Vagina (tissue), 2 donors: Measurements from ENCODE around the gene BEGAIN. TPM values are rescaled to one million over a fixed set of nuclear protein-coding genes. Genes with fewer than 3 reads are reported as not detected.

ENCODE experiments used
- DNase-seq, 2 donors: peaks; one replicate each; pipeline ENCODE4 v3.0.0-alpha.2; 2017; ENCODE audit errors: extremely low spot score in 2 of 2
- H3K27ac ChIP-seq: fragments of 200-600 bp; sonication (generic); one replicate; pipeline ENCODE4 v1.5.1; 2019
- H3K27me3 ChIP-seq: fragments of 200-600 bp; sonication (generic); one replicate; pipeline ENCODE4 v1.5.1; 2019
- H3K36me3 ChIP-seq, 2 donors: fragments of 200-600 bp; sonication (generic); one replicate each; pipeline ENCODE4 v1.5.1; 2017 to 2019
- H3K4me1 ChIP-seq: fragments of 200-600 bp; sonication (generic); one replicate; pipeline ENCODE4 v1.5.1; 2019
- H3K4me3 ChIP-seq, 2 donors: fragments of 200-600 bp; sonication (generic); 1 replicate in 1 of 2; 2 replicates in 1 of 2; pipeline ENCODE4 v1.5.1; 2016 to 2019
- H3K9me3 ChIP-seq: fragments of 200-600 bp; sonication (generic); one replicate; pipeline ENCODE4 v1.5.1; 2019
- CTCF ChIP-seq, 3 experiments: fragments of 450-650 bp in 2 of 3; fragments of 200-600 bp in 1 of 3; sonication (generic) in 1 of 3; IDR thresholded peaks; one replicate each; pipeline ENCODE4 v1.5.1; 2017 to 2019; ENCODE audit warnings: antibody characterized with exemption in 3 of 3, mild to moderate bottlenecking in 2 of 3, moderate library complexity in 2 of 3
- POLR2A ChIP-seq, 2 donors: fragments of 450-650 bp; IDR thresholded peaks; one replicate each; pipeline ENCODE4 v1.6.1; 2017; ENCODE audit warnings: antibody characterized with exemption in 2 of 2, mild to moderate bottlenecking in 2 of 2, moderate library complexity in 2 of 2
- POLR2AphosphoS5 ChIP-seq, 2 donors: sonication (generic); formaldehyde crosslinking; IDR thresholded peaks; one replicate each; pipeline ENCODE4 v1.9.0; 2017; ENCODE audit warnings: antibody characterized with exemption in 2 of 2, mild to moderate bottlenecking in 2 of 2, low read depth in 1 of 2; ENCODE audit not compliant: insufficient read depth in 1 of 2
- intact Hi-C: fragments of 100-400 bp; cut with DNase I; formaldehyde crosslinking; loops from one replicate; pipeline ENCODE4 v1.15.1; 2023
- total RNA-seq: library from RNA; depleted of rRNA; stranded (reverse); fragments of >200 nt; gene quantifications from one replicate; pipeline ENCODE4 v1.2.3, GENCODE V29; 2016

Gene BEGAIN
- total RNA-seq, 1 donor from 2014 or later, result 3.4 TPM

GRCh38 chr14:100623557-100623956, 36.3 kb upstream of the BEGAIN start:
- peaks cover 6% of the 10 kb centered on the region for H3K4me1 ChIP-seq
- no peak overlapping the region for H3K27ac ChIP-seq
- H3K4me3 ChIP-seq, result no peak overlapping the region
- no peaks in the 10 kb centered on the region for H3K9me3 ChIP-seq
- H3K36me3 ChIP-seq, result no peaks in the 10 kb centered on the region
- H3K27me3 ChIP-seq, result no peaks in the 10 kb centered on the region
- no peak for TF ChIP-seq CTCF (IDR thresholded peaks at IDR 0.05)
- TF ChIP-seq POLR2AphosphoS5 (IDR thresholded peaks at IDR 0.05; ENCODE audit: insufficient read depth in 1 of 2, low read depth in 1 of 2), result no peak
- TF ChIP-seq POLR2A (IDR thresholded peaks at IDR 0.05), result no peak
- no peak for DNase-seq
- intact Hi-C loops, result loop anchor here (5.0 kb wide), 1 partner anchor 191 kb away; no protein-coding TSS in a partner anchor

- intact Hi-C loops, result loop anchor here (5.0 kb wide), 1 partner anchor 191 kb away; no protein-coding TSS in a partner anchor
- Histone ChIP-seq H3K4me3 (no peak overlapping the region), H3K36me3 (no peaks in the 10 kb centered on the region), H3K27ac (no peak overlapping the region), H3K9me3 (no peaks in the 10 kb centered on the region), H3K27me3 (no peaks in the 10 kb centered on the region), H3K4me1 (peaks cover 11% of the 10 kb centered on the region)
- no peak for DNase-seq
- TF ChIP-seq POLR2AphosphoS5 (IDR thresholded peaks at IDR 0.05; ENCODE audit: insufficient read depth in 1 of 2, low read depth in 1 of 2), result no peak
- TF ChIP-seq POLR2A (IDR thresholded peaks at IDR 0.05), result no peak
- TF ChIP-seq CTCF (IDR thresholded peaks at IDR 0.05), result no peak
Measured at GRCh38 chr14:100622708-100623485, 35.7 kb upstream of the BEGAIN start.

GRCh38 chr14:100622224-100622623, 35.0 kb upstream of the BEGAIN start:
- Histone ChIP-seq H3K27ac (no peak overlapping the region), H3K36me3 (no peaks in the 10 kb centered on the region), H3K9me3 (no peaks in the 10 kb centered on the region), H3K4me1 (peaks cover 11% of the 10 kb centered on the region), H3K4me3 (no peak overlapping the region), H3K27me3 (no peaks in the 10 kb centered on the region)
- no peak for DNase-seq
- intact Hi-C loops, result loop anchor here (5.0 kb wide), 1 partner anchor 190 kb away; no protein-coding TSS in a partner anchor
- TF ChIP-seq CTCF (IDR thresholded peaks at IDR 0.05) (no peak), POLR2A (IDR thresholded peaks at IDR 0.05) (no peak), POLR2AphosphoS5 (IDR thresholded peaks at IDR 0.05; ENCODE audit: insufficient read depth in 1 of 2, low read depth in 1 of 2) (no peak)

GRCh38 chr14:100621806-100622205, 34.6 kb upstream of the BEGAIN start:
- no peak for DNase-seq
- intact Hi-C loops, result loop anchor here (5.0 kb wide), 1 partner anchor 190 kb away; no protein-coding TSS in a partner anchor
- no peaks in the 10 kb centered on the region for H3K36me3 ChIP-seq
- no peak overlapping the region for H3K27ac ChIP-seq
- no peaks in the 10 kb centered on the region for H3K27me3 ChIP-seq
- no peak overlapping the region for H3K4me3 ChIP-seq
- H3K4me1 ChIP-seq, result peaks cover 11% of the 10 kb centered on the region
- TF ChIP-seq POLR2A (IDR thresholded peaks at IDR 0.05) (no peak), CTCF (IDR thresholded peaks at IDR 0.05) (no peak), POLR2AphosphoS5 (IDR thresholded peaks at IDR 0.05; ENCODE audit: insufficient read depth in 1 of 2, low read depth in 1 of 2) (no peak)
- no peaks in the 10 kb centered on the region for H3K9me3 ChIP-seq
